ENCODE measurements around the gene PCMTD2.

The PCMTD2 gene

DNA sequence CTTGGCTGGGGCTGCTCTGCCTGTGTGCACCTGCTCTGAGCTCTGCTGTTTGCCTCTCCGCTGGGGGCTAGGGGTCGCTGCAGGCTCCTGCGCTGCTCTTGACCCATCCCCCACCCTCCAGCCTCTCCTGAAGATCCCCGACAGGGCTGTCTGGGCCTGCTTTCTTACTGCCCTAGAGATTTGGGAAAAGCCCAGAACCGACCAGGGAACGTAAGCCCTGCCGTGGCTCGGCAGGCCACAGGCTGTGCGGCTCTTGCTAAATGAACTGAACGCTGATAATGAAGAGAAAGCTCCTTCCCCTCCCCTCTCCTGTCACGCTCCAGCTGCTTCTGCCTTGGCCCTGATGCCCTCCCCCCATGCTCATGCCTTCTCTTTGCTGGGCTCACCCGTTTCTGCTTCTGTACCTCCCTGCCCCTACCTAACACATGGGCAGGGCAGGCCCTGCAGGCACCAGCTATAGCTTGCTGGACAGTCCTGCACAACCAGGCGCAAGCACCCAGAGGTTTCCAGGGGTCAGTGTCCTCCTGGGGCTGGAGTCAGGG, 32.0 kb upstream of the PCMTD2 start:
- Histone ChIP-seq H3K27ac (ENCODE audit: low read depth, low read length) (no peak overlapping the region), H3K27me3 (ENCODE audit: low read length) (no peaks in the 10 kb centered on the region), H3K4me3 (ENCODE audit: insufficient read depth, low read length, poor library complexity, severe bottlenecking) (no peak overlapping the region), H3K4me2 (ENCODE audit: low read depth, low read length, poor library complexity, severe bottlenecking) (no peak overlapping the region), H3F3A (ENCODE audit: insufficient read depth) (no peaks in the 10 kb centered on the region), H4K20me1 (ENCODE audit: low read depth, low read length) (no peaks in the 10 kb centered on the region), H3K79me2 (ENCODE audit: insufficient read depth, low read length) (no peaks in the 10 kb centered on the region), H3K9me3 (ENCODE audit: insufficient read depth, low read length) (no peaks in the 10 kb centered on the region), H3K36me3 (ENCODE audit: low read length) (no peaks in the 10 kb centered on the region), H2AFZ (ENCODE audit: low read depth, low read length, severe bottlenecking) (no peak overlapping the region), H3K9me2 (replicated peaks; ENCODE audit: insufficient read depth, low read length) (no peaks in the 10 kb centered on the region), H3K9ac (ENCODE audit: low read length) (no peak overlapping the region)
- TF ChIP-seq, protein P1, sequence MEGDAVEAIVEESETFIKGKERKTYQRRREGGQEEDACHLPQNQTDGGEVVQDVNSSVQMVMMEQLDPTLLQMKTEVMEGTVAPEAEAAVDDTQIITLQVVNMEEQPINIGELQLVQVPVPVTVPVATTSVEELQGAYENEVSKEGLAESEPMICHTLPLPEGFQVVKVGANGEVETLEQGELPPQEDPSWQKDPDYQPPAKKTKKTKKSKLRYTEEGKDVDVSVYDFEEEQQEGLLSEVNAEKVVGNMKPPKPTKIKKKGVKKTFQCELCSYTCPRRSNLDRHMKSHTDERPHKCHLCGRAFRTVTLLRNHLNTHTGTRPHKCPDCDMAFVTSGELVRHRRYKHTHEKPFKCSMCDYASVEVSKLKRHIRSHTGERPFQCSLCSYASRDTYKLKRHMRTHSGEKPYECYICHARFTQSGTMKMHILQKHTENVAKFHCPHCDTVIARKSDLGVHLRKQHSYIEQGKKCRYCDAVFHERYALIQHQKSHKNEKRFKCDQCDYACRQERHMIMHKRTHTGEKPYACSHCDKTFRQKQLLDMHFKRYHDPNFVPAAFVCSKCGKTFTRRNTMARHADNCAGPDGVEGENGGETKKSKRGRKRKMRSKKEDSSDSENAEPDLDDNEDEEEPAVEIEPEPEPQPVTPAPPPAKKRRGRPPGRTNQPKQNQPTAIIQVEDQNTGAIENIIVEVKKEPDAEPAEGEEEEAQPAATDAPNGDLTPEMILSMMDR (IDR thresholded peaks at IDR 0.05; ENCODE audit: insufficient read depth, low read length, poor library complexity, severe bottlenecking), result peak; percentile 27
- TF ChIP-seq EZH2phosphoT487 (conservative IDR thresholded peaks at IDR 0.05; ENCODE audit: low read length), result no peak

DNA sequence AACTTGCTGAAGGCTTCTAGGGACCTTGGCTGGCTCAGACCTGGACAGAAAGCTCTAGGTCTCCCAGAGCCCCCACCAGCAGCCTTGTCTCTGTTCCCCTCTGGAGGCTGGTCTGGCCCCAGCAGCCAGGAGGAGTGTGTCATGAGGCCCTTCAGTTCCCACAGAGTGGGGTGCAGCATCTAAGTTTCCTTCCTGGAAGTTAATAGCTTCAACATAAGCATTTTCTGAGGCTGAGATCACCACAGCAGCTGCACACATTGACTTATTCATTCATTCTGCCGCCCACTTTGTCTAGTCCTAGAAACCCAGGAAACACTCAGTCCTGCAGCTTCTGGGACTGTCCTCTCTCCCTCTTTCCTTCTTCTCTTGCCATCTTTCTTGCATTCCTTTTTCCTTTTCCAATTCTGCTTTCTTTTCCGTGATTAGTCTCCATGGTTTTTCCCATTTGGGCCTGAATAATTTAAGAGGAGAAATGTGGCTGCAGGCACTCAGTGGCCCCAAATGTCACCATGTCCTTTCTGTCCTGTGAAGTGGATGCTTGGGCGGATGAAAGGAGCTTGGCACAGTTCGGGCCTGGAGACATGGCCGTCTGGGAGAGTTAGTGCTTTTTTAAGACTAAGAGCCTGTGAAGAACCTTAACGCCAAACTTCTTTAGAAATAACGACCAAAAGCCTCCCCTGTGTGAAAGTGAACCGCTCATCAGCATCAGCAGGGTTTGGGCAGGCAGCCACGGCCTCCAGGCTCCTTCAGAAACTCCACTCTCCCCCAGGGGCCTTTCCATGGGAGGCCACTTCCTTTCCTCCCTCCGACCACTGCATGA, 31.0 kb upstream of the PCMTD2 start:
- no peak overlapping the region for H2AFZ ChIP-seq (ENCODE audit: low read depth, low read length, severe bottlenecking)
- no peaks in the 10 kb centered on the region for H3K27me3 ChIP-seq (ENCODE audit: low read length)
- no peaks in the 10 kb centered on the region for H3K9me2 ChIP-seq (replicated peaks; ENCODE audit: insufficient read depth, low read length)
- no peaks in the 10 kb centered on the region for H3K36me3 ChIP-seq (ENCODE audit: low read length)
- no peaks in the 10 kb centered on the region for H3K9me3 ChIP-seq (ENCODE audit: insufficient read depth, low read length)
- H3K4me2 ChIP-seq (ENCODE audit: low read depth, low read length, poor library complexity, severe bottlenecking), result no peak overlapping the region
- no peak overlapping the region for H3K9ac ChIP-seq (ENCODE audit: low read length)
- no peak overlapping the region for H3K4me3 ChIP-seq (ENCODE audit: insufficient read depth, low read length, poor library complexity, severe bottlenecking)
- H3F3A ChIP-seq (ENCODE audit: insufficient read depth), result no peaks in the 10 kb centered on the region
- H3K27ac ChIP-seq (ENCODE audit: low read depth, low read length), result no peak overlapping the region
- TF ChIP-seq EZH2phosphoT487 (conservative IDR thresholded peaks at IDR 0.05; ENCODE audit: low read length), result no peak
- TF ChIP-seq, protein P1 (IDR thresholded peaks at IDR 0.05; ENCODE audit: insufficient read depth, low read length, poor library complexity, severe bottlenecking), result no peak
- no peaks in the 10 kb centered on the region for H3K79me2 ChIP-seq (ENCODE audit: insufficient read depth, low read length)
- no peaks in the 10 kb centered on the region for H4K20me1 ChIP-seq (ENCODE audit: low read depth, low read length)

DNA sequence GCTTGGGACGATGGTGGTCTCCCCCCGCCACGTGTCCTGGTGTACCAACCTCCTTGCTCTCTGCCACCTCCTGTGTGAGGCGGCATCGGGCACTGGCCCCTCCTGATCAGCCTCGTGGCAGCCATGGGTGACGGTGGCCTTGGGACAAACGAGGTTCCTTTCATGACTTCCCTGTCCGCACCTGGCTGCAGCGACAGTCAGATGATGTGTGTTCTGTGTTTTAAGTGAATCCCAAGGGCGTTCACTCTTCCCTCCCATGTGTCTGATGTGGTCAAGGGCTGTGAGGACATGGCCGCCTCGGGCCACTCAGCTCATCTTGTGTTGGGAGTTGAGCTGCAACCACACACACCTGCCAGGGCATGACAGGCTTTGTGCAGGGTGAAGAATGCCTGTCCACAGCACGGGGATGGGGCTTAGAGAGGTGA, 30.4 kb upstream of the PCMTD2 start:
- no peak overlapping the region for H3K27ac ChIP-seq (ENCODE audit: low read depth, low read length)
- H3K79me2 ChIP-seq (ENCODE audit: insufficient read depth, low read length), result no peaks in the 10 kb centered on the region
- no peaks in the 10 kb centered on the region for H3K9me3 ChIP-seq (ENCODE audit: insufficient read depth, low read length)
- no peak overlapping the region for H3K4me2 ChIP-seq (ENCODE audit: low read depth, low read length, poor library complexity, severe bottlenecking)
- no peaks in the 10 kb centered on the region for H3K36me3 ChIP-seq (ENCODE audit: low read length)
- no peaks in the 10 kb centered on the region for H3F3A ChIP-seq (ENCODE audit: insufficient read depth)
- H3K27me3 ChIP-seq (ENCODE audit: low read length), result no peaks in the 10 kb centered on the region
- no peak overlapping the region for H3K4me3 ChIP-seq (ENCODE audit: insufficient read depth, low read length, poor library complexity, severe bottlenecking)
- H3K9me2 ChIP-seq (replicated peaks; ENCODE audit: insufficient read depth, low read length), result no peaks in the 10 kb centered on the region
- TF ChIP-seq EZH2phosphoT487 (conservative IDR thresholded peaks at IDR 0.05; ENCODE audit: low read length), result no peak
- TF ChIP-seq, protein P1 (IDR thresholded peaks at IDR 0.05; ENCODE audit: insufficient read depth, low read length, poor library complexity, severe bottlenecking), result no peak
- H2AFZ ChIP-seq (ENCODE audit: low read depth, low read length, severe bottlenecking), result no peak overlapping the region
- no peaks in the 10 kb centered on the region for H4K20me1 ChIP-seq (ENCODE audit: low read depth, low read length)
- no peak overlapping the region for H3K9ac ChIP-seq (ENCODE audit: low read length)
